Neuron (in vitro differentiated cells): ENCODE measurements around the gene SLTM.
"Not testable (repeated sequence)": the region's sequence is repeated elsewhere in the genome, so short reads cannot be mapped to it uniquely, and the experiment has no call there.

Experiments
- H2AFZ ChIP-seq: one replicate; pipeline ENCODE4 v1.6.1; 2013; ENCODE audit warnings: low read depth, mild to moderate bottlenecking, inconsistent platforms, low read length, moderate library complexity
- H3K27me3 ChIP-seq: one replicate; pipeline ENCODE4 v1.6.1; 2013; ENCODE audit warnings: low read length; ENCODE audit not compliant: insufficient read depth
- H3K36me3 ChIP-seq: one replicate; pipeline ENCODE4 v1.6.1; 2013; ENCODE audit warnings: low read length; ENCODE audit not compliant: insufficient read depth
- H3K4me1 ChIP-seq: one replicate; pipeline ENCODE4 v1.6.1; 2013; ENCODE audit warnings: low read length; ENCODE audit not compliant: insufficient read depth
- H3K4me3 ChIP-seq: 2 replicates; pipeline ENCODE4 v1.5.1; 2013; ENCODE audit warnings: mild to moderate bottlenecking, low read length, moderate library complexity
- H3K9me3 ChIP-seq: one replicate; pipeline ENCODE4 v1.6.1; 2013; ENCODE audit warnings: low read length

Gene SLTM

GRCh38 chr15:58951388-58952007 lies 18.0 kb upstream of the SLTM start:
- Histone ChIP-seq H3K36me3 (no peaks in the 10 kb centered on the region), H3K4me3 (no peak overlapping the region)

GRCh38 chr15:58947179-58947578 lies 13.7 kb upstream of the SLTM start:
- Histone ChIP-seq H3K27me3 (no peaks in the 10 kb centered on the region), H3K36me3 (no peaks in the 10 kb centered on the region), H2AFZ (no peak overlapping the region), H3K9me3 (no peaks in the 10 kb centered on the region), H3K4me1 (no peaks in the 10 kb centered on the region), H3K4me3 (no peak overlapping the region)

More at GRCh38 chr15:58951388-58952007, 18.0 kb upstream of the SLTM start:
- no peaks in the 10 kb centered on the region for H3K4me1 ChIP-seq
- H2AFZ ChIP-seq, result no peak overlapping the region
- no peaks in the 10 kb centered on the region for H3K9me3 ChIP-seq
- H3K27me3 ChIP-seq, result no peaks in the 10 kb centered on the region

- not testable (repeated sequence) for H3K36me3 ChIP-seq, H3K27me3 ChIP-seq, H3K9me3 ChIP-seq
- peak overlapping the region; percentile 68 for H3K4me3 ChIP-seq
- peaks cover 13% of the 10 kb centered on the region for H3K4me1 ChIP-seq
- H2AFZ ChIP-seq, result peak overlapping the region; percentile 69
Observed at GRCh38 chr15:58934974-58935373, 1.5 kb upstream of the SLTM start.

- Histone ChIP-seq H3K36me3 (peaks cover 8% of the 10 kb centered on the region), H3K4me3 (peak overlapping the region; percentile 68)
Observed at GRCh38 chr15:58934521-58934920, 1.0 kb upstream of the SLTM start.

GRCh38 chr15:58934114-58934447 lies 602 bp upstream of the SLTM start:
- Histone ChIP-seq H3K9me3 (no peaks in the 10 kb centered on the region), H3K27me3 (no peaks in the 10 kb centered on the region), H3K36me3 (peaks cover 12% of the 10 kb centered on the region), H2AFZ (peak overlapping the region; percentile 69), H3K4me1 (peaks cover 13% of the 10 kb centered on the region), H3K4me3 (peak overlapping the region; percentile 68)

More at GRCh38 chr15:58934521-58934920, 1.0 kb upstream of the SLTM start:
- Histone ChIP-seq H3K27me3 (no peaks in the 10 kb centered on the region), H3K9me3 (no peaks in the 10 kb centered on the region), H3K4me1 (peaks cover 13% of the 10 kb centered on the region), H2AFZ (peak overlapping the region; percentile 69)

- Histone ChIP-seq H3K9me3 (no peaks in the 10 kb centered on the region), H3K27me3 (no peaks in the 10 kb centered on the region), H3K4me1 (peaks cover 13% of the 10 kb centered on the region), H3K36me3 (peaks cover 24% of the 10 kb centered on the region), H2AFZ (peak overlapping the region; percentile 58), H3K4me3 (peak overlapping the region; percentile 68)
Observed at GRCh38 chr15:58932710-58933280, 684 bp downstream of the SLTM start.

GRCh38 chr15:58931987-58932588 lies 1.4 kb downstream of the SLTM start:
- Histone ChIP-seq H3K9me3 (no peaks in the 10 kb centered on the region), H3K4me3 (peak overlapping the region; percentile 68), H3K27me3 (no peaks in the 10 kb centered on the region), H2AFZ (no peak overlapping the region), H3K4me1 (peaks cover 13% of the 10 kb centered on the region), H3K36me3 (peaks cover 31% of the 10 kb centered on the region)

GRCh38 chr15:58929891-58930416 lies 3.5 kb downstream of the SLTM start:
- Histone ChIP-seq H2AFZ (no peak overlapping the region), H3K4me3 (no peak overlapping the region), H3K36me3 (peaks cover 40% of the 10 kb centered on the region), H3K27me3 (no peaks in the 10 kb centered on the region), H3K9me3 (no peaks in the 10 kb centered on the region), H3K4me1 (peaks cover 13% of the 10 kb centered on the region)

GRCh38 chr15:58926823-58927222 lies 6.7 kb downstream of the SLTM start:
- H2AFZ ChIP-seq, result no peak overlapping the region
- no peaks in the 10 kb centered on the region for H3K27me3 ChIP-seq
- no peak overlapping the region for H3K4me3 ChIP-seq
- peaks cover 9% of the 10 kb centered on the region for H3K4me1 ChIP-seq
- H3K9me3 ChIP-seq, result no peaks in the 10 kb centered on the region
- H3K36me3 ChIP-seq, result peaks cover 59% of the 10 kb centered on the region

- Histone ChIP-seq H2AFZ (no peak overlapping the region), H3K9me3 (no peaks in the 10 kb centered on the region), H3K4me1 (no peaks in the 10 kb centered on the region), H3K27me3 (no peaks in the 10 kb centered on the region), H3K36me3 (peaks cover 60% of the 10 kb centered on the region), H3K4me3 (no peak overlapping the region)
Observed at GRCh38 chr15:58924327-58924726, 9.2 kb downstream of the SLTM start.

GRCh38 chr15:58923696-58924300 lies 9.7 kb downstream of the SLTM start:
- no peaks in the 10 kb centered on the region for H3K27me3 ChIP-seq
- H3K4me3 ChIP-seq, result no peak overlapping the region
- peaks cover 57% of the 10 kb centered on the region for H3K36me3 ChIP-seq
- H3K4me1 ChIP-seq, result no peaks in the 10 kb centered on the region
- H2AFZ ChIP-seq, result no peak overlapping the region
- no peaks in the 10 kb centered on the region for H3K9me3 ChIP-seq

- no peaks in the 10 kb centered on the region for H3K4me1 ChIP-seq
- no peak overlapping the region for H3K4me3 ChIP-seq
- H3K36me3 ChIP-seq, result peaks cover 52% of the 10 kb centered on the region
- H2AFZ ChIP-seq, result no peak overlapping the region
- no peaks in the 10 kb centered on the region for H3K27me3 ChIP-seq
- no peaks in the 10 kb centered on the region for H3K9me3 ChIP-seq
Observed at GRCh38 chr15:58923284-58923683, 10.2 kb downstream of the SLTM start.

- Histone ChIP-seq H3K36me3 (peaks cover 48% of the 10 kb centered on the region), H3K4me1 (no peaks in the 10 kb centered on the region)
Observed at GRCh38 chr15:58921267-58921790, 12.2 kb downstream of the SLTM start.

More at GRCh38 chr15:58921267-58921790, 12.2 kb downstream of the SLTM start:
- Histone ChIP-seq H3K27me3 (no peaks in the 10 kb centered on the region), H3K4me3 (no peak overlapping the region), H2AFZ (no peak overlapping the region), H3K9me3 (no peaks in the 10 kb centered on the region)
